ENCODE results near the gene FSD1.
"Not testable (repeated sequence)": the region's sequence is repeated elsewhere in the genome, so short reads cannot be mapped to it uniquely, and the experiment has no call there.

FSD1 gene

GRCh38 chr19:4284176-4284958, 20.0 kb upstream of the FSD1 start:
- in situ Hi-C loops (cut with MboI; ENCODE audit: low pct_unique_long_range_greater_than_20kb, low sequenced_read_pairs, unreplicated experiment) = no loop called here
- TF ChIP-seq, protein P1, sequence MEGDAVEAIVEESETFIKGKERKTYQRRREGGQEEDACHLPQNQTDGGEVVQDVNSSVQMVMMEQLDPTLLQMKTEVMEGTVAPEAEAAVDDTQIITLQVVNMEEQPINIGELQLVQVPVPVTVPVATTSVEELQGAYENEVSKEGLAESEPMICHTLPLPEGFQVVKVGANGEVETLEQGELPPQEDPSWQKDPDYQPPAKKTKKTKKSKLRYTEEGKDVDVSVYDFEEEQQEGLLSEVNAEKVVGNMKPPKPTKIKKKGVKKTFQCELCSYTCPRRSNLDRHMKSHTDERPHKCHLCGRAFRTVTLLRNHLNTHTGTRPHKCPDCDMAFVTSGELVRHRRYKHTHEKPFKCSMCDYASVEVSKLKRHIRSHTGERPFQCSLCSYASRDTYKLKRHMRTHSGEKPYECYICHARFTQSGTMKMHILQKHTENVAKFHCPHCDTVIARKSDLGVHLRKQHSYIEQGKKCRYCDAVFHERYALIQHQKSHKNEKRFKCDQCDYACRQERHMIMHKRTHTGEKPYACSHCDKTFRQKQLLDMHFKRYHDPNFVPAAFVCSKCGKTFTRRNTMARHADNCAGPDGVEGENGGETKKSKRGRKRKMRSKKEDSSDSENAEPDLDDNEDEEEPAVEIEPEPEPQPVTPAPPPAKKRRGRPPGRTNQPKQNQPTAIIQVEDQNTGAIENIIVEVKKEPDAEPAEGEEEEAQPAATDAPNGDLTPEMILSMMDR (IDR thresholded peaks at IDR 0.05; ENCODE audit: extremely low read depth, insufficient read depth, missing control alignments) = no peak
- no peak for DNase-seq (ENCODE audit: low spot score)

DNA sequence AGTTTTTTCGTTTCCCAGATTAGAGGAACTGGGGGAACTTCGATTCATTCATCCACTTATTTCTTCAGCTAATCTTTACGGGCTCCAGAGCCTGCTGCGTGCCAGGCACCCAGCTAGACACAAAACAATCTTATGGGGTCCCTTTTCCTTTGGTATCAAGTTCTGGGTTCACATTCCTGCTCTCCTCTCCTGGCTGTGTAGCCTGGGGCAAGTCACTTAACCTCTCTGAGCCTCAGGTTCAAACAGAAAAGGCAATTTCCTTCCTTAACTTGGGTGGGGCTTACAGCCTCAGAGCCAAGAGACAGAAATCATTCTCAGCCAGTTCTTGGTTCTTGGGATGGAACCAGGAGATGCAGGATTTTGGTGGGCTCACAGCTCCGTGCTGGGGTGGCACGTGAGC, 19.4 kb upstream of the FSD1 start:
- TF ChIP-seq, protein P1 (IDR thresholded peaks at IDR 0.05; ENCODE audit: extremely low read depth, insufficient read depth, missing control alignments) = no peak
- in situ Hi-C loops (cut with MboI; ENCODE audit: low pct_unique_long_range_greater_than_20kb, low sequenced_read_pairs, unreplicated experiment) = no loop called here
- no peak for DNase-seq (ENCODE audit: low spot score)

DNA sequence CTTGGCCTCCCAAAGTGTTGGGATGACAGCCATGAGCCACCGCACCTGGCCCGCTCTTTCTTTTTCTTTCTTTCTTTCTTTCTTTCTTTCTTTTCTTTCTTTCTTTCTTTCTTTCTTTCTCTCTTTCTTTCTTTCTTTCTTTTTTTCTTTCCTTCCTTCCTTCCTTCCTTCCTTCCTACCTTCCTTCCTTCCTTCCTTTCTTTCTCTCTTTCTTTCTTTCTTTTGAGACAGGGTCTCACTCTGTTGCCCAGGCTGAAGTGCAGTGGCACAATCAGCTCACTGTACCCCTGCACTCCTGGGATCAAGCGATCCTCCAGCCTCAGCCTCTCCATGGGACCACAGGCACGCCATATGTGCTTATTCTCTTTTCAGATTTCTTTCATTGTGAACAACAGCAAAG, 18.3 kb upstream of the FSD1 start:
- in situ Hi-C loops (cut with MboI; ENCODE audit: low pct_unique_long_range_greater_than_20kb, low sequenced_read_pairs, unreplicated experiment); DNase-seq (ENCODE audit: low spot score): not testable (repeated sequence)

DNA sequence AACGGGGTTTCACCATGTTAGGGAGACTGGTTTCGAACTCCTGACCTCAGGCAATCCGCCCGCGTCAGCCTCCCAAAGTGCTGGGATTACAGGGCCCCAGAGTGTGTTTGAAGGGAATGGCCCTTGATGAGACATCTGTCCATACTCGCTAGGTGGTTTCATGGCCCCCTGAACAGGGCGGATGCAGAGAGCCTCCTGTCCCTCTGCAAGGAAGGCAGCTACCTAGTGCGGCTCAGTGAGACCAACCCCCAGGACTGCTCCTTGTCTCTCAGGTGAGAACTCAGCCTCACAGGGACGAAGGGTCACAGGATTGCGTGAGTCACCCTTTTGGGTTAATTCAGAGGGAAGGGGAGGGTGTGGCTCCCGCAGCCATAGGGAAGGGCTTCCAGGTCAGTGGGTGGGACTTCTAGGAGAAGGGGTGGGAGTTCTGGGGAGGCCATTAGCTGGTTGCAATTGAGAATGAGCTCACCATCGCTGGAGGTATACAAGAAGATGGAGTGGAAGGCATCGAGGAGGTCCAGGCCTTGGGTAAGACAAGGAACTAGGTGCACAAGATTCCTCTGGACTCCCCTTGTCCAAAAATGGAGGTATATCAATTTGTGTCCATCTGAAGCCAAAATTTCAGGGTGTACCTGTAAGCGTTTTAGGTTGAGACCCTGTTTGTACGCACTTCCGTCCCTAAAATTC, 16.2 kb upstream of the FSD1 start:
- no peak for DNase-seq (ENCODE audit: low spot score)
- TF ChIP-seq, protein P1 (IDR thresholded peaks at IDR 0.05; ENCODE audit: extremely low read depth, insufficient read depth, missing control alignments) = no peak
- in situ Hi-C loops (cut with MboI; ENCODE audit: low pct_unique_long_range_greater_than_20kb, low sequenced_read_pairs, unreplicated experiment) = no loop called here

DNA sequence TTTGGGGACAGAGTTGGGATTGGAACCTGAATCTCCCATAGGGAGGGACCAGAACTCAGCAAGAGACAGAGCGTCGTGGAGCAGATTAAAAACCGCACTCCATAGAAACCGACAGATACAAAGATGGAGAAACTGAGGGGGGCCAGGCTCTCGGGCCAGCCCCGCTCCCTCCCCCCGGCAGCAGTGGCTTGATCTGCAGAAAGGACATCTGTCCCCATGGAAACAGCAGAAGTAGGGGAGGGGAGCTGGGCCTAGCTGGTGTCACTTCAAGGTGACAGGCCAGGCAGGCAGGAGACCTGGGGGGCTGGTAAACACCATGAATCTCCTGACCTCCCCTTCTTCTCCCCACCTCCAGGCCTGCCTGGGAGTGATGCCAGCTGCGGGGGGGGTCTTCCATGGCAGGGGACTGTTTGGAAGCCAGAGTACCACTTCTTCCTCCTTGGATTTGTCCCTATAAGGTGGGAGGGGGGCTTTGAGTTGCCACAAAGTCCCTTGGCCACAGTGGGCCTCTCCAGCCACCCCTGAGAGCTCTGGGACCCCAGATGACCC, 13.1 kb upstream of the FSD1 start:
- no peak for DNase-seq (ENCODE audit: low spot score)
- TF ChIP-seq, protein P1 (IDR thresholded peaks at IDR 0.05; ENCODE audit: extremely low read depth, insufficient read depth, missing control alignments) = no peak

DNA sequence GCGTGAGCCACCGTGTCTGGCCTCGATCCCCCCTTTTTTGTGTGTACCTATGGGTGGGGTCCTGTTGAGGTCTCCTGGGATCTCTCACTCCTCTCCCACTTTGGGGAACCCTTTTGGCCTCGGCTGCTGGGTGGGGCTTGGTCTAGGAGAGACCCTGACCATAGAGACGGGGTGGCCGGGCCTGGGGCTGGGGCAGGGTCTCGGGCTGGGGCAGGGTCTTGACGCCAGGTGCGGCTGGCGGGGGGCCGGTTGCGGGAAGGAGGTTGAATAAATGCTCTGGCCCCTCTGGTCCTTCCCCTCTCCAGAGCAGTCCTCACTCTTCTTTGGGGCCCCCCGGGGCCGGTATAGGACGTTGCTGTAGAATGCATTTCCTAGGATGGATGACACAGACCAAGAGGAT, 11.9 kb upstream of the FSD1 start:
- TF ChIP-seq, protein P1 (IDR thresholded peaks at IDR 0.05; ENCODE audit: extremely low read depth, insufficient read depth, missing control alignments) = no peak
- no peak for DNase-seq (ENCODE audit: low spot score)
- in situ Hi-C loops (cut with MboI; ENCODE audit: low pct_unique_long_range_greater_than_20kb, low sequenced_read_pairs, unreplicated experiment) = no loop called here

More for the DNA sequence above, 13.1 kb upstream of the FSD1 start:
- in situ Hi-C loops (cut with MboI; ENCODE audit: low pct_unique_long_range_greater_than_20kb, low sequenced_read_pairs, unreplicated experiment) = no loop called here

DNA sequence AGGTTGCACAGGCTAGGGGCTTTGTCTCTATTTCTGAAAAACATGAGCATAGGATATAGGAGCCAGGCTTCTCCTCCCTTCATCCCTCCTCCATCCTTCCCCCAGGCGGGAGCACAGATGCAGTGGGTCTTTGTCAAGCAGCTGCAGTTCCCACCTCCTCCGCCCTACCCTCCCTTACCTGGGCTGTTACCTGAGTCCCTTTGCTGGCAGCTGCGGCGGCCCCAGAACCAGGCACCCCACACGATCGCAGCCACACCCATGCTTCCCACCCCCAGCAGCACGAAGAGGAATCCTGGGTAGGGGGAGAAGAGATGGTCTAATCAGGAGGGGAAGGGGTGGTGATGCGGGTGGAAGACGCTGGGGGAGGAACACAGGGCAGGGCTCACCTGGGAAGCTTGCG, 10.0 kb upstream of the FSD1 start:
- in situ Hi-C loops (cut with MboI; ENCODE audit: low pct_unique_long_range_greater_than_20kb, low sequenced_read_pairs, unreplicated experiment) = no loop called here
- TF ChIP-seq, protein P1 (IDR thresholded peaks at IDR 0.05; ENCODE audit: extremely low read depth, insufficient read depth, missing control alignments) = no peak
- no peak for DNase-seq (ENCODE audit: low spot score)
